ENCODE data around the gene CHKB.
"Not testable (repeated sequence)": the region's sequence is repeated elsewhere in the genome, so short reads cannot be mapped to it uniquely, and the experiment has no call there.

The CHKB gene

GRCh38 chr22:50622723-50623327 lies 40.2 kb upstream of the CHKB start:
- H3K27me3 ChIP-seq (ENCODE audit: control insufficient read depth, insufficient read depth, low read length), result peaks cover 29% of the 10 kb centered on the region
- peaks cover 22% of the 10 kb centered on the region for H3K4me1 ChIP-seq (ENCODE audit: control insufficient read depth, insufficient read depth, low read length)
- no peak overlapping the region for H3K9ac ChIP-seq (ENCODE audit: low read depth, low read length)
- no peak overlapping the region for H3K4me2 ChIP-seq (ENCODE audit: low read length)
- H3K4me3 ChIP-seq (ENCODE audit: low read length), result no peak overlapping the region
- H3K36me3 ChIP-seq (ENCODE audit: insufficient read depth, low read length), result peaks cover 6% of the 10 kb centered on the region
- no peaks in the 10 kb centered on the region for H3K9me3 ChIP-seq (replicated peaks; ENCODE audit: low read length)

GRCh38 chr22:50621948-50622722 lies 39.5 kb upstream of the CHKB start:
- no peak overlapping the region for H3K9ac ChIP-seq (ENCODE audit: low read depth, low read length)
- peak overlapping the region; percentile 26 for H3K4me2 ChIP-seq (ENCODE audit: low read length)
- peaks cover 17% of the 10 kb centered on the region for H3K4me1 ChIP-seq (ENCODE audit: control insufficient read depth, insufficient read depth, low read length)
- H3K36me3 ChIP-seq (ENCODE audit: insufficient read depth, low read length), result peaks cover 6% of the 10 kb centered on the region
- H3K27me3 ChIP-seq (ENCODE audit: control insufficient read depth, insufficient read depth, low read length), result peaks cover 29% of the 10 kb centered on the region
- no peaks in the 10 kb centered on the region for H3K9me3 ChIP-seq (replicated peaks; ENCODE audit: low read length)
- H3K4me3 ChIP-seq (ENCODE audit: low read length), result no peak overlapping the region

- no peak overlapping the region for H3K9ac ChIP-seq (ENCODE audit: low read depth, low read length)
- H3K4me3 ChIP-seq (ENCODE audit: low read length), result no peak overlapping the region
These were observed 38.8 kb upstream of the CHKB start for GRCh38 chr22:50621356-50621880.

GRCh38 chr22:50620593-50621355 lies 38.1 kb upstream of the CHKB start:
- Histone ChIP-seq H3K4me2 (ENCODE audit: low read length) (peak overlapping the region; percentile 56), H3K27me3 (ENCODE audit: control insufficient read depth, insufficient read depth, low read length) (peaks cover 29% of the 10 kb centered on the region), H3K4me1 (ENCODE audit: control insufficient read depth, insufficient read depth, low read length) (peaks cover 15% of the 10 kb centered on the region), H3K36me3 (ENCODE audit: insufficient read depth, low read length) (peaks cover 6% of the 10 kb centered on the region), H3K9ac (ENCODE audit: low read depth, low read length) (no peak overlapping the region), H3K4me3 (ENCODE audit: low read length) (no peak overlapping the region), H3K9me3 (replicated peaks; ENCODE audit: low read length) (no peaks in the 10 kb centered on the region)

More at GRCh38 chr22:50621356-50621880, 38.8 kb upstream of the CHKB start:
- H3K27me3 ChIP-seq (ENCODE audit: control insufficient read depth, insufficient read depth, low read length), result peaks cover 29% of the 10 kb centered on the region
- peak overlapping the region; percentile 26 for H3K4me2 ChIP-seq (ENCODE audit: low read length)
- H3K9me3 ChIP-seq (replicated peaks; ENCODE audit: low read length), result no peaks in the 10 kb centered on the region
- peaks cover 15% of the 10 kb centered on the region for H3K4me1 ChIP-seq (ENCODE audit: control insufficient read depth, insufficient read depth, low read length)
- H3K36me3 ChIP-seq (ENCODE audit: insufficient read depth, low read length), result peaks cover 6% of the 10 kb centered on the region

- H3K4me1 ChIP-seq (ENCODE audit: control insufficient read depth, insufficient read depth, low read length); H3K36me3 ChIP-seq (ENCODE audit: insufficient read depth, low read length); H3K4me3 ChIP-seq (ENCODE audit: low read length); H3K9me3 ChIP-seq (replicated peaks; ENCODE audit: low read length); H3K9ac ChIP-seq (ENCODE audit: low read depth, low read length); H3K4me2 ChIP-seq (ENCODE audit: low read length): not testable (repeated sequence)
- H3K27me3 ChIP-seq (ENCODE audit: control insufficient read depth, insufficient read depth, low read length), result peaks cover 30% of the 10 kb centered on the region
These were observed 31.6 kb upstream of the CHKB start for GRCh38 chr22:50614296-50614695.

- Histone ChIP-seq H3K4me1 (ENCODE audit: control insufficient read depth, insufficient read depth, low read length) (no peaks in the 10 kb centered on the region), H3K9ac (ENCODE audit: low read depth, low read length) (no peak overlapping the region), H3K4me3 (ENCODE audit: low read length) (no peak overlapping the region), H3K9me3 (replicated peaks; ENCODE audit: low read length) (no peaks in the 10 kb centered on the region), H3K36me3 (ENCODE audit: insufficient read depth, low read length) (no peaks in the 10 kb centered on the region), H3K27me3 (ENCODE audit: control insufficient read depth, insufficient read depth, low read length) (peaks cover 34% of the 10 kb centered on the region), H3K4me2 (ENCODE audit: low read length) (no peak overlapping the region)
These were observed 30.8 kb upstream of the CHKB start for GRCh38 chr22:50613291-50613981.

- Histone ChIP-seq H3K4me3 (ENCODE audit: low read length) (no peak overlapping the region), H3K9me3 (replicated peaks; ENCODE audit: low read length) (no peaks in the 10 kb centered on the region), H3K36me3 (ENCODE audit: insufficient read depth, low read length) (no peaks in the 10 kb centered on the region), H3K4me1 (ENCODE audit: control insufficient read depth, insufficient read depth, low read length) (no peaks in the 10 kb centered on the region), H3K27me3 (ENCODE audit: control insufficient read depth, insufficient read depth, low read length) (peaks cover 37% of the 10 kb centered on the region), H3K9ac (ENCODE audit: low read depth, low read length) (no peak overlapping the region), H3K4me2 (ENCODE audit: low read length) (no peak overlapping the region)
These were observed 30.0 kb upstream of the CHKB start for GRCh38 chr22:50612528-50613221.

GRCh38 chr22:50612168-50612527 lies 29.5 kb upstream of the CHKB start:
- no peak overlapping the region for H3K9ac ChIP-seq (ENCODE audit: low read depth, low read length)
- no peaks in the 10 kb centered on the region for H3K4me1 ChIP-seq (ENCODE audit: control insufficient read depth, insufficient read depth, low read length)
- no peaks in the 10 kb centered on the region for H3K36me3 ChIP-seq (ENCODE audit: insufficient read depth, low read length)
- no peak overlapping the region for H3K4me3 ChIP-seq (ENCODE audit: low read length)
- no peak overlapping the region for H3K4me2 ChIP-seq (ENCODE audit: low read length)
- no peaks in the 10 kb centered on the region for H3K9me3 ChIP-seq (replicated peaks; ENCODE audit: low read length)
- H3K27me3 ChIP-seq (ENCODE audit: control insufficient read depth, insufficient read depth, low read length), result peaks cover 43% of the 10 kb centered on the region

- H3K9ac ChIP-seq (ENCODE audit: low read depth, low read length), result no peak overlapping the region
- H3K4me1 ChIP-seq (ENCODE audit: control insufficient read depth, insufficient read depth, low read length), result no peaks in the 10 kb centered on the region
- no peaks in the 10 kb centered on the region for H3K9me3 ChIP-seq (replicated peaks; ENCODE audit: low read length)
- no peak overlapping the region for H3K4me3 ChIP-seq (ENCODE audit: low read length)
- peaks cover 48% of the 10 kb centered on the region for H3K27me3 ChIP-seq (ENCODE audit: control insufficient read depth, insufficient read depth, low read length)
- no peak overlapping the region for H3K4me2 ChIP-seq (ENCODE audit: low read length)
- H3K36me3 ChIP-seq (ENCODE audit: insufficient read depth, low read length), result no peaks in the 10 kb centered on the region
These were observed 28.9 kb upstream of the CHKB start for GRCh38 chr22:50611341-50612060.

GRCh38 chr22:50610581-50610980 lies 27.9 kb upstream of the CHKB start:
- H3K4me1 ChIP-seq (ENCODE audit: control insufficient read depth, insufficient read depth, low read length), result no peaks in the 10 kb centered on the region
- H3K27me3 ChIP-seq (ENCODE audit: control insufficient read depth, insufficient read depth, low read length), result peaks cover 57% of the 10 kb centered on the region
- H3K9me3 ChIP-seq (replicated peaks; ENCODE audit: low read length), result no peaks in the 10 kb centered on the region
- H3K36me3 ChIP-seq (ENCODE audit: insufficient read depth, low read length), result no peaks in the 10 kb centered on the region
- no peak overlapping the region for H3K4me2 ChIP-seq (ENCODE audit: low read length)
- H3K4me3 ChIP-seq (ENCODE audit: low read length), result no peak overlapping the region
- no peak overlapping the region for H3K9ac ChIP-seq (ENCODE audit: low read depth, low read length)
